HEK293 (cell line): Measurements from ENCODE around the gene MARCO.

Source experiments
- CTCF ChIA-PET: fragments of 350-600 bp; formaldehyde crosslinking; extraction: SDS; loops from one replicate; lab custom pipeline; 2021; ENCODE audit warnings: antibody characterized with exemption; lab: Yijun Ruan, JAX
- POLR2A ChIA-PET: fragments of 300-600 bp; formaldehyde crosslinking; extraction: SDS; loops from one replicate; lab custom pipeline; 2020; ENCODE audit warnings: antibody characterized with exemption, inconsistent platforms; lab: Yijun Ruan, JAX
- H3K27ac ChIP-seq: fragments of 200-500 bp; sonication (Bioruptor generic); 2 replicates; pipeline ENCODE4 v1.5.1; 2014; ENCODE audit warnings: low read depth, low read length, control low read depth, inconsistent platforms; ENCODE audit errors: extremely low read depth
- H3K36me3 ChIP-seq, 2 experiments: fragments of 200-500 bp in 1 of 2; sonication (Bioruptor generic) in 1 of 2; 1 replicate in 1 of 2; 2 replicates in 1 of 2; pipeline ENCODE4 v1.5.1; 2014 to 2017; ENCODE audit warnings: inconsistent platforms in 2 of 2, low read length in 2 of 2; ENCODE audit not compliant: control insufficient read depth in 2 of 2, insufficient read depth in 1 of 2
- H3K4me1 ChIP-seq: fragments of 200-500 bp; sonication (Bioruptor generic); 2 replicates; pipeline ENCODE4 v1.5.1; 2014; ENCODE audit warnings: mild to moderate bottlenecking, low read length, inconsistent platforms; ENCODE audit not compliant: control insufficient read depth, insufficient read depth
- H3K4me3 ChIP-seq: 2 replicates; pipeline ENCODE4 v1.5.1; 2011; ENCODE audit warnings: low read depth, mild to moderate bottlenecking, control low read depth, low read length, moderate library complexity
- H3K9me3 ChIP-seq: fragments of 200-500 bp; sonication (Bioruptor generic); 2 replicates; pipeline ENCODE4 v1.5.1; 2014; ENCODE audit warnings: low read depth, low read length, inconsistent platforms; ENCODE audit not compliant: control insufficient read depth, insufficient read depth
- AEBP2 ChIP-seq: fragments of 450-650 bp; formaldehyde crosslinking; IDR thresholded peaks from 2 replicates; pipeline ENCODE4 v1.5.1; 2016; ENCODE audit warnings: missing biosample characterization, missing genetic modification characterization, borderline replicate concordance
- BCL11B ChIP-seq: fragments of 450-650 bp; formaldehyde crosslinking; IDR thresholded peaks from 2 replicates; pipeline ENCODE4 v1.5.1; 2016; ENCODE audit warnings: low read depth, missing biosample characterization, missing genetic modification characterization
- EGR2 ChIP-seq: fragments of 450-650 bp; formaldehyde crosslinking; IDR thresholded peaks from 2 replicates; pipeline ENCODE4 v1.5.1; 2016; ENCODE audit warnings: low read depth, missing biosample characterization, missing genetic modification characterization
- GFI1B ChIP-seq: fragments of 450-650 bp; formaldehyde crosslinking; IDR thresholded peaks from 2 replicates; pipeline ENCODE4 v1.5.1; 2016; ENCODE audit warnings: missing biosample characterization, missing genetic modification characterization
- GLI4 ChIP-seq: fragments of 450-650 bp; formaldehyde crosslinking; IDR thresholded peaks from 2 replicates; pipeline ENCODE4 v1.5.1; 2016; ENCODE audit warnings: missing biosample characterization, missing genetic modification characterization
- HIC1 ChIP-seq: fragments of 450-650 bp; formaldehyde crosslinking; IDR thresholded peaks from 2 replicates; pipeline ENCODE4 v1.5.1; 2016; ENCODE audit warnings: missing biosample characterization, missing genetic modification characterization
- HOXD13 ChIP-seq: sonication (generic); formaldehyde crosslinking; IDR thresholded peaks from 2 replicates; pipeline ENCODE4 v1.8.0; 2022; ENCODE audit warnings: missing genetic modification reagents, borderline replicate concordance
- IKZF3 ChIP-seq: fragments of 450-650 bp; IDR thresholded peaks from 2 replicates; pipeline ENCODE4 v1.5.0; 2018; ENCODE audit warnings: missing biosample characterization, mild to moderate bottlenecking, missing genetic modification characterization, moderate library complexity
- KLF9 ChIP-seq: fragments of 450-650 bp; formaldehyde crosslinking; IDR thresholded peaks from 2 replicates; pipeline ENCODE4 v1.5.1; 2016; ENCODE audit warnings: missing biosample characterization, missing genetic modification characterization, low read depth
- MZF1 ChIP-seq: fragments of 450-650 bp; formaldehyde crosslinking; IDR thresholded peaks from 2 replicates; pipeline ENCODE4 v1.5.1; 2017; ENCODE audit warnings: missing biosample characterization, missing genetic modification characterization, borderline replicate concordance
- RBAK ChIP-seq: fragments of 450-650 bp; formaldehyde crosslinking; IDR thresholded peaks from 2 replicates; pipeline ENCODE4 v1.5.1; 2016; ENCODE audit warnings: missing biosample characterization, missing genetic modification characterization
- SCRT1 ChIP-seq: fragments of 450-650 bp; formaldehyde crosslinking; IDR thresholded peaks from 2 replicates; pipeline ENCODE4 v1.5.1; 2016; ENCODE audit warnings: missing biosample characterization, missing genetic modification characterization, borderline replicate concordance
- SP3 ChIP-seq: fragments of 450-650 bp; formaldehyde crosslinking; IDR thresholded peaks from 2 replicates; pipeline ENCODE4 v1.5.1; 2016; ENCODE audit warnings: missing biosample characterization, missing genetic modification characterization
- ZBTB1 ChIP-seq: fragments of 450-650 bp; formaldehyde crosslinking; IDR thresholded peaks from 2 replicates; pipeline ENCODE4 v1.5.1; 2016; ENCODE audit warnings: missing biosample characterization, missing genetic modification characterization
- ZBTB8A ChIP-seq: fragments of 450-650 bp; formaldehyde crosslinking; IDR thresholded peaks from 2 replicates; pipeline ENCODE4 v1.5.1; 2016; ENCODE audit warnings: missing biosample characterization, missing genetic modification characterization
- ZFHX2 ChIP-seq: fragments of 450-650 bp; formaldehyde crosslinking; conservative IDR thresholded peaks from 2 replicates; pipeline ENCODE4 v1.5.1; 2016; ENCODE audit warnings: missing biosample characterization, missing genetic modification characterization
- ZFP37 ChIP-seq: fragments of 450-650 bp; formaldehyde crosslinking; IDR thresholded peaks from 2 replicates; pipeline ENCODE4 v1.5.1; 2016; ENCODE audit warnings: missing biosample characterization, missing genetic modification characterization
- ZNF112 ChIP-seq: fragments of 450-650 bp; formaldehyde crosslinking; IDR thresholded peaks from 2 replicates; pipeline ENCODE4 v1.5.0; 2017; ENCODE audit warnings: missing biosample characterization, missing genetic modification characterization
- ZNF133 ChIP-seq: fragments of 450-650 bp; formaldehyde crosslinking; IDR thresholded peaks from 2 replicates; pipeline ENCODE4 v1.5.1; 2016; ENCODE audit warnings: missing biosample characterization, missing genetic modification characterization
- ZNF169 ChIP-seq: fragments of 450-650 bp; formaldehyde crosslinking; IDR thresholded peaks from 2 replicates; pipeline ENCODE4 v1.5.1; 2016; ENCODE audit warnings: missing biosample characterization, missing genetic modification characterization
- ZNF175 ChIP-seq: fragments of 450-650 bp; formaldehyde crosslinking; IDR thresholded peaks from 2 replicates; pipeline ENCODE4 v1.5.1; 2016; ENCODE audit warnings: missing biosample characterization, missing genetic modification characterization
- ZNF2 ChIP-seq: fragments of 450-650 bp; formaldehyde crosslinking; IDR thresholded peaks from 2 replicates; pipeline ENCODE4 v1.5.1; 2016; ENCODE audit warnings: missing biosample characterization, missing genetic modification characterization
- ZNF202 ChIP-seq: fragments of 450-650 bp; formaldehyde crosslinking; IDR thresholded peaks from 2 replicates; pipeline ENCODE4 v1.5.1; 2016; ENCODE audit warnings: missing biosample characterization, missing genetic modification characterization, borderline replicate concordance
- ZNF23 ChIP-seq: fragments of 450-650 bp; formaldehyde crosslinking; IDR thresholded peaks from 2 replicates; pipeline ENCODE4 v1.5.1; 2016; ENCODE audit warnings: missing biosample characterization, missing genetic modification characterization, borderline replicate concordance
- ZNF24 ChIP-seq: fragments of 450-650 bp; formaldehyde crosslinking; IDR thresholded peaks from 2 replicates; pipeline ENCODE4 v1.5.1; 2016; ENCODE audit warnings: missing biosample characterization, missing genetic modification characterization
- ZNF274 ChIP-seq, 2 experiments: fragments of 200-500 bp in 1 of 2; fragments of 450-650 bp in 1 of 2; sonication (Bioruptor generic) in 1 of 2; formaldehyde crosslinking in 1 of 2; IDR thresholded peaks; 2 replicates each; pipeline versions ENCODE4 v1.5.1 to v1.6.1; 2014 to 2016; ENCODE audit warnings: borderline replicate concordance in 1 of 2, inconsistent platforms in 1 of 2, low read length in 1 of 2, missing biosample characterization in 1 of 2, missing genetic modification characterization in 1 of 2
- ZNF292 ChIP-seq: fragments of 450-650 bp; formaldehyde crosslinking; IDR thresholded peaks from 2 replicates; pipeline ENCODE4 v1.5.1; 2016; ENCODE audit warnings: low read depth, missing biosample characterization, missing genetic modification characterization, borderline replicate concordance
- ZNF311 ChIP-seq: fragments of 450-650 bp; formaldehyde crosslinking; IDR thresholded peaks from 2 replicates; pipeline ENCODE4 v1.5.1; 2017; ENCODE audit warnings: missing biosample characterization, missing genetic modification characterization, borderline replicate concordance
- ZNF416 ChIP-seq: fragments of 450-650 bp; formaldehyde crosslinking; IDR thresholded peaks from 2 replicates; pipeline ENCODE4 v1.5.1; 2016; ENCODE audit warnings: missing biosample characterization, missing genetic modification characterization
- ZNF585B ChIP-seq: fragments of 450-650 bp; formaldehyde crosslinking; IDR thresholded peaks from 2 replicates; pipeline ENCODE4 v1.5.1; 2016; ENCODE audit warnings: missing biosample characterization, missing genetic modification characterization
- ZNF670 ChIP-seq: fragments of 450-650 bp; formaldehyde crosslinking; IDR thresholded peaks from 2 replicates; pipeline ENCODE4 v1.5.1; 2016; ENCODE audit warnings: missing biosample characterization, missing genetic modification characterization, low read depth
- ZNF837 ChIP-seq: fragments of 450-650 bp; formaldehyde crosslinking; IDR thresholded peaks from 2 replicates; pipeline ENCODE4 v1.5.1; 2016; ENCODE audit warnings: missing biosample characterization, missing genetic modification characterization
- ZNF843 ChIP-seq: fragments of 450-650 bp; formaldehyde crosslinking; IDR thresholded peaks from 2 replicates; pipeline ENCODE4 v1.5.1; 2016; ENCODE audit warnings: missing biosample characterization, missing genetic modification characterization
- ZSCAN23 ChIP-seq: fragments of 450-650 bp; formaldehyde crosslinking; IDR thresholded peaks from 2 replicates; pipeline ENCODE4 v1.5.1; 2016; ENCODE audit warnings: missing biosample characterization, missing genetic modification characterization
- ZSCAN4 ChIP-seq: fragments of 450-650 bp; formaldehyde crosslinking; IDR thresholded peaks from 2 replicates; pipeline ENCODE4 v1.5.1; 2017; ENCODE audit warnings: missing biosample characterization, missing genetic modification characterization

MARCO gene

GRCh38 chr2:119009110-119009509, 67.1 kb downstream of the MARCO start:
- Histone ChIP-seq H3K4me1 (no peaks in the 10 kb centered on the region), H3K9me3 (no peaks in the 10 kb centered on the region; the same call in 1 of the 2 replicates), H3K36me3 (no peaks in the 10 kb centered on the region), H3K4me3 (no peak overlapping the region), H3K27ac (no peak overlapping the region)
- POLR2A ChIA-PET = no interaction called here
- CTCF ChIA-PET = interaction anchor here (0.6 to 1.6 kb wide), 3 partner anchors 125 to 235 kb away, joined by 3 to 12 read pairs (median 3); no protein-coding TSS in a partner anchor
- TF ChIP-seq ZSCAN23 (tag by site-specific recombination) = no peak
- no peak for TF ChIP-seq HOXD13 (CRISPR knock-in tag)
- TF ChIP-seq ZFP37 (tag by site-specific recombination) = no peak
- TF ChIP-seq ZNF585B = no peak
- TF ChIP-seq RBAK (tag by site-specific recombination) = no peak
- TF ChIP-seq ZNF169 (tag by site-specific recombination) = no peak
- no peak for TF ChIP-seq ZSCAN4 (tag by site-specific recombination)
- TF ChIP-seq ZNF292 (tag by site-specific recombination) = no peak
- no peak for TF ChIP-seq ZNF112
- TF ChIP-seq EGR2 = no peak
- no peak for TF ChIP-seq ZNF670 (tag by site-specific recombination)
- no peak for TF ChIP-seq ZNF24 (tag by site-specific recombination)
- TF ChIP-seq ZNF274 (IDR thresholded peaks at IDR 0.05; ENCODE audit: low read length) = no peak
- TF ChIP-seq ZNF274 (tag by site-specific recombination; IDR thresholded peaks at IDR 0.05; ENCODE audit: borderline replicate concordance) = no peak
- no peak for TF ChIP-seq GLI4
- no peak for TF ChIP-seq ZFHX2 (tag by site-specific recombination)
- no peak for TF ChIP-seq ZNF133
- no peak for TF ChIP-seq ZNF175 (tag by site-specific recombination)
- TF ChIP-seq KLF9 (tag by site-specific recombination) = no peak
- no peak for TF ChIP-seq ZNF416 (tag by site-specific recombination)
- no peak for TF ChIP-seq AEBP2 (tag by site-specific recombination)

- POLR2A ChIA-PET = no interaction called here
- Histone ChIP-seq H3K9me3 (no peaks in the 10 kb centered on the region), H3K36me3 (no peaks in the 10 kb centered on the region), H3K27ac (no peak overlapping the region), H3K4me3 (no peak overlapping the region), H3K4me1 (no peaks in the 10 kb centered on the region)
- CTCF ChIA-PET = interaction anchor here (0.7 to 3.2 kb wide), 6 partner anchors 84 to 255 kb away, joined by 3 to 25 read pairs (median 7); no protein-coding TSS in a partner anchor
- TF ChIP-seq SCRT1 (no peak), GFI1B (tag by site-specific recombination) (no peak), ZNF202 (tag by site-specific recombination) (no peak), ZBTB8A (tag by site-specific recombination) (no peak), ZNF311 (tag by site-specific recombination) (no peak), SP3 (tag by site-specific recombination) (no peak), ZNF843 (tag by site-specific recombination) (no peak), ZNF23 (tag by site-specific recombination) (no peak), BCL11B (tag by site-specific recombination) (no peak), MZF1 (tag by site-specific recombination) (no peak), HIC1 (tag by site-specific recombination) (no peak), IKZF3 (tag by site-specific recombination) (no peak), ZBTB1 (no peak), ZNF2 (tag by site-specific recombination) (no peak), ZNF837 (no peak)
These were observed 68.3 kb downstream of the MARCO start for GRCh38 chr2:119010336-119010735.
